ENCODE results near the gene CHN2.
"Not testable (repeated sequence)": the region's sequence is repeated elsewhere in the genome, so short reads cannot be mapped to it uniquely, and the experiment has no call there.

The CHN2 gene

GRCh38 chr7:29262191-29262917, 67.8 kb downstream of the CHN2 start:
- no peak for DNase-seq

GRCh38 chr7:29263601-29264207, 69.1 kb downstream of the CHN2 start:
- not testable (repeated sequence) for DNase-seq

GRCh38 chr7:29265208-29265923, 70.8 kb downstream of the CHN2 start:
- peak in 1 of 2 experiments; percentile 8 for DNase-seq

GRCh38 chr7:29269935-29270334, 75.4 kb downstream of the CHN2 start:
- DNase-seq, result no peak

GRCh38 chr7:29270594-29271318, 76.2 kb downstream of the CHN2 start:
- peak; percentile 33 to 35 for DNase-seq

GRCh38 chr7:29271319-29271658, 76.7 kb downstream of the CHN2 start:
- DNase-seq, result no peak

GRCh38 chr7:29272057-29272456, 77.5 kb downstream of the CHN2 start:
- DNase-seq, result no peak

- DNase-seq, result peak; percentile 33 to 46
Observed at GRCh38 chr7:29274146-29275017, 79.8 kb downstream of the CHN2 start.

- no peak for DNase-seq
Observed at GRCh38 chr7:29275018-29275318, 80.4 kb downstream of the CHN2 start.

GRCh38 chr7:29275493-29275892, 80.9 kb downstream of the CHN2 start:
- no peak for DNase-seq

GRCh38 chr7:29276199-29276598, 81.6 kb downstream of the CHN2 start:
- no peak for DNase-seq

GRCh38 chr7:29276806-29277205, 82.2 kb downstream of the CHN2 start:
- DNase-seq, result no peak

- DNase-seq, result no peak
Observed at GRCh38 chr7:29277436-29278215, 83.1 kb downstream of the CHN2 start.

GRCh38 chr7:29278337-29279069, 83.9 kb downstream of the CHN2 start:
- DNase-seq, result no peak

- no peak for DNase-seq
Observed at GRCh38 chr7:29281782-29282541, 87.4 kb downstream of the CHN2 start.

- DNase-seq, result peak in 1 of 2 experiments; percentile 5
Observed at GRCh38 chr7:29282819-29283414, 88.3 kb downstream of the CHN2 start.

- DNase-seq, result no peak
Observed at GRCh38 chr7:29284696-29285443, 90.3 kb downstream of the CHN2 start.

- DNase-seq, result peak; percentile 77 to 81
Observed at GRCh38 chr7:29285444-29285793, 90.8 kb downstream of the CHN2 start.

- no peak for DNase-seq
Observed at GRCh38 chr7:29285861-29286260, 91.3 kb downstream of the CHN2 start.

All from AML-193 (cell line).